ENCODE results near the gene RTKN2.

GRCh38 chr10:62234077-62234605, 34.5 kb downstream of the RTKN2 start:
- TF ChIP-seq CTCF (IDR thresholded peaks at IDR 0.05), result no peak
- TF ChIP-seq POLR2A (IDR thresholded peaks at IDR 0.05), result no peak
- no peak for TF ChIP-seq EP300 (IDR thresholded peaks at IDR 0.05)
